ENCODE measurements around the gene ADGRG3.
A peak's percentile ranks its signal among the peaks of the same experiment; 100 is the strongest.

The ADGRG3 gene

GRCh38 chr16:57734308-57734924 is 66.3 kb downstream of the ADGRG3 start:
- H3K9ac ChIP-seq (ENCODE audit: low read depth, low read length) = peak overlapping the region; percentile 97
- peak overlapping the region; percentile 87 for H3K4me3 ChIP-seq (ENCODE audit: low read length)
- peak overlapping the region; percentile 80 for H3K27ac ChIP-seq (ENCODE audit: low read length)
- H3K27me3 ChIP-seq (ENCODE audit: insufficient read depth, low read length) = no peaks in the 10 kb centered on the region
- peaks cover 4% of the 10 kb centered on the region for H3K36me3 ChIP-seq (ENCODE audit: insufficient read depth, low read depth, low read length)
- H3K9me3 ChIP-seq (ENCODE audit: insufficient read depth, low read depth, low read length) = no peaks in the 10 kb centered on the region
- H3K4me1 ChIP-seq (ENCODE audit: insufficient read depth, low read length) = peaks cover 4% of the 10 kb centered on the region; the same call in 1 of the 2 replicates

DNA sequence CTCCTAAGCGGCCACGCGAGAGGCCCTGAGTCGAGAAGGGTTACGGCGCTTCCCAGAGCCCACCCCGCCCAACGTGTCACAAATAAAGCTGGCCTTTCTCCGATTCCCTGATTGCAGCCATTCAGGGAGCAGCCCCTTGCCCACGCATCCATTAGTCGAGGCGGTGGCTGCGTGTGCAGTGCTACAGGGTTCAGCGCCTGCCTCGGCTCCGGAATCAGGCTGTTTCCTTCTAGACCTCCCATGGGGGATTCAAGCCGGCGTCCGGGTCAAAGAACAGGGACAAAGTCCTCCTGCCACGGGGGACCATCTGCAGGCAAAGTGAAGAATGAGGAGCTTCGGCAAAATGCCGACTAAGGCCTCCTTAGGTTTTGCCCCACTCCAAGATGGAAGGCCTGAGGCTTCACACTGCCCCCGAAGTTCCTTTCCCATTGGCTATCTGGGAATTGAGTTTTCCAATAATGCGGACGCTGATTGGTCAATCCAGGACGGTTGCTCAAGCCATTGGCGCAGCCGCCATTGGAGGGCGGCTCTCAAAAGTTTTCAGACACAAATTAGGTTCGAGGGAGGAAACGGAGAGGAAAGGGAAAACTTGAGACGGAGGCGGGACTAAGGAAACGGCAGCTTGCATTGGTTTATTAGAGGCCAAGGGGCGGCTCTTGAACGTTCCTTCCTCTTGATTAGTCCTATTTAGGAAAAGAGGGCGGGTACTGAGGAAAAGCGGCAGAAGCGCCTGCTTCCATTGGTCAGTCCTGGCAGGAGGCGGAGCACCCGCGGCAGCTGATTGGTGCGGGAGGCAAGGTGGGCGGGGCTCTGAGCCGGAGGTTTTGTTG is 67.0 kb downstream of the ADGRG3 start:
- Histone ChIP-seq H3K4me3 (ENCODE audit: low read length) (peak overlapping the region; percentile 87), H3K27ac (ENCODE audit: low read length) (peak overlapping the region; percentile 80), H3K36me3 (ENCODE audit: insufficient read depth, low read depth, low read length) (peaks cover 4% of the 10 kb centered on the region), H3K9ac (ENCODE audit: low read depth, low read length) (peak overlapping the region; percentile 97), H3K27me3 (ENCODE audit: insufficient read depth, low read length) (no peaks in the 10 kb centered on the region), H3K4me1 (ENCODE audit: insufficient read depth, low read length) (peaks cover 4% of the 10 kb centered on the region; the same call in 1 of the 2 replicates), H3K9me3 (ENCODE audit: insufficient read depth, low read depth, low read length) (no peaks in the 10 kb centered on the region)

DNA sequence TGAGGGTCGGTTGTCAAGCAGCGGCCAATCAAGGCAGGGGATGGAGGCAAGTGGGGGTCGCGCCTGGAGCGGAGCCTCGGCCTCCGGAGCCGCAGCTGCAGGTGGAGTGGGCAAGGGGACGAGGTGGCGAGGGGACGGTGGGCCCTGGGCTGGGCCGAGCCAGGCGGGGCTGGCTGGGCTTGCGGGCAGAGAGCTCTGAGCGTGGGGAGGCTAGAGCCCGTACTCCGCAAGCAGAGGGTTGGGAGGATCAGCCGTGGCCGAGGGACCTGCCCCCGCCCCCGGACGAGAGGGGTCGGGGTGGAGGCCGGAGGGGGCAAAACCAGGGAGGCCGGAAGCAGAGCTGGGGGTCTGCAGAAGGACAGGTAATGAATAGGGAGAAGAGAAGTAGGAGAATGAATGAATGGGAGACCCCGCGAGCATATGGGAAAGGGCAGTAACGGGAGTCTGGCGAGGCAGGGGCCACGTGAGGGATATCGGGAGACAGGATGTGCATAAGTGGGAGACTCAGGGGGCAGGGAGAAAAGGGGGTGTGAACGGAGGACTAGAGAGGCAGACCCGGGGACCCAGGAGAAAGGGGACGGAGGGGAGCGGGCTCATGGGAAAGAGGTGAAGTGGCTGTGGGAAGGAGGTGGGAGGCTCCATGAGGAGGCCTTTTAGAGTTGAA is 67.8 kb downstream of the ADGRG3 start, which contains the start of gene KATNB1:
KATNB1 (plus strand) TSS at position 16 of the 664 bp plus-strand sequence. CDS start 1,474 bp downstream, outside the sequence.
- peaks cover 4% of the 10 kb centered on the region; the same call in 1 of the 2 replicates for H3K4me1 ChIP-seq (ENCODE audit: insufficient read depth, low read length)
- no peaks in the 10 kb centered on the region for H3K9me3 ChIP-seq (ENCODE audit: insufficient read depth, low read depth, low read length)
- peak within 1 kb of the TSS; percentile 87 for H3K4me3 ChIP-seq (ENCODE audit: low read length)
- H3K27ac ChIP-seq (ENCODE audit: low read length) = peak within 1 kb of the TSS; percentile 80
- peaks cover 4% of the 10 kb centered on the region for H3K36me3 ChIP-seq (ENCODE audit: insufficient read depth, low read depth, low read length)
- H3K27me3 ChIP-seq (ENCODE audit: insufficient read depth, low read length) = no peaks in the 10 kb centered on the region
- H3K9ac ChIP-seq (ENCODE audit: low read depth, low read length) = peak within 1 kb of the TSS; percentile 97

DNA sequence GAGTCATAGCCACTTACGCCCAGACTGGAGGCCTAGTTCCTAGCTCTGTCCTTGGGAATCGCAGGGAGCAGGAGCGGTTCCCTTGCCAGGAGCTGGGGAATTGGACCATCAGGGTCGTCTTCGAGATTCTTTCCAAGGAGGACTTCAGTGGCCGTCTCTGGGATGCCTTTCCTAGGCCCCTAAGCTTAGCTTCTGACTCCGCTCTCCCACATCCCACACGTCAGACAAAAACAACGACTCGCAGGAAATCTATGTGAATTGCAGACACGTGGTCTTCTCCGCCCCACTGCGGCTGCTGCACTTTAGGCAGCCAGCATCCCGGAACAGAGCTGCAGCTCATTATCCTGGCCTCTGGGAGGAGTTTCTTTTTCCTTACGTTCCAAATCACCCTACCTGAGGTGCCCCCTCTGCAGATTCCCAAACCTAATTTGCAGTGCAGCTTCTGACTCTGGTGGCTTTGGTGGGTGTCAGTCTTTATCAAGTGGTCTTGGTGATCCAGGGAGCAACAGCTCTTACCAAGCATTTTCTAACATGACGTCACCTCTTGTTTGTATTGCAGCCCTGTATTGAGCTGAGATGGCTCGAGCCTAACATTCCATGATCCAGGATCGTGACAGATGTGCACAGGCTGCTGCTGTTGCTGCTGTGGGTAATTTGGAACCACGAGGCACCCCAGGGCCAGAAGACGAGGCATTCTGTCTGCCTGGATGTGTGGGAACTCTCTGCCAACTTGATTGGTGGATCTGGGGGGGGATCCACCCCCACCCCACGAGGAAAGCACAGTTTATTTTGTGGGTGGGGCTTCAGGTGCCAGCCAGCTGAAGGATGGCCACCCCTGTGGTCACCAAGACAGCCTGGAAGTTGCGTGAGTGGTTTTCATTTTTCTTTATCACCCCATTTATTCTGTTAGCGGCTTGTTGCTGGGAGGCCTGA is 68.6 kb downstream of the ADGRG3 start:
- H3K27ac ChIP-seq (ENCODE audit: low read length) = no peak overlapping the region

DNA sequence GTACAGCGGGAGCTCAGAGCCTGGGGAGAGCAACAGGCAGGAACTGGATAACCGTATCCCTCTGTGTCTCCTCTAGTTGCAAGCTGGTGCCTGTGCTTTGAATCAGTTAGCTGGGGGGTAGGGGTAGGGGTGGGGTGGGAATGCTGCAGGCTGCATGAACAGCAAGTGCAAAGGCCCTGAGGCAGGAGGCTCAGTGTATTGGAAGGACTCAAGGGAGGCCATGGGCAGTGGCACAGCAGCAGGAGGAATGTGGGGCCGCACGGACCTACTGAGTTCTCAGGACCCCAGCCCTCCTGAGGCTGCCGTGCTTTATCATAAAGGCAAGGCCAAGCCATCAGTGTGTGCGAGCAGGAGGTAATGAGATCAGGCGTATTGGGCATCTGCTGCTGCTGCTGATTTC is 70.7 kb downstream of the ADGRG3 start:
- H3K36me3 ChIP-seq (ENCODE audit: insufficient read depth, low read depth, low read length) = peaks cover 8% of the 10 kb centered on the region
- H3K27ac ChIP-seq (ENCODE audit: low read length) = no peak overlapping the region
- no peak overlapping the region for H3K4me3 ChIP-seq (ENCODE audit: low read length)
- H3K9me3 ChIP-seq (ENCODE audit: insufficient read depth, low read depth, low read length) = no peaks in the 10 kb centered on the region
- H3K4me1 ChIP-seq (ENCODE audit: insufficient read depth, low read length) = peaks cover 4% of the 10 kb centered on the region; the same call in 1 of the 2 replicates
- no peaks in the 10 kb centered on the region for H3K27me3 ChIP-seq (ENCODE audit: insufficient read depth, low read length)
- no peak overlapping the region for H3K9ac ChIP-seq (ENCODE audit: low read depth, low read length)

More for the DNA sequence above, 68.6 kb downstream of the ADGRG3 start:
- H3K9me3 ChIP-seq (ENCODE audit: insufficient read depth, low read depth, low read length) = no peaks in the 10 kb centered on the region
- H3K4me1 ChIP-seq (ENCODE audit: insufficient read depth, low read length) = peaks cover 4% of the 10 kb centered on the region; the same call in 1 of the 2 replicates
- H3K36me3 ChIP-seq (ENCODE audit: insufficient read depth, low read depth, low read length) = peaks cover 4% of the 10 kb centered on the region
- peak overlapping the region; percentile 87 for H3K4me3 ChIP-seq (ENCODE audit: low read length)
- H3K9ac ChIP-seq (ENCODE audit: low read depth, low read length) = peak overlapping the region; percentile 97; the same call in 1 of the 2 replicates
- no peaks in the 10 kb centered on the region for H3K27me3 ChIP-seq (ENCODE audit: insufficient read depth, low read length)
